ENCODE measurements around the gene NEIL1.
A peak's percentile ranks its signal among the peaks of the same experiment; 100 is the strongest.
"Not testable (repeated sequence)": the region's sequence is repeated elsewhere in the genome, so short reads cannot be mapped to it uniquely, and the experiment has no call there.

NEIL1 gene

GRCh38 chr15:75346796-75347221 is at the start of gene NEIL1:
Gene NEIL1 (plus strand): TSS chr15:75347039. CDS start chr15:75348906, 1,867 bp downstream.
- no peak for DNase-seq

- not testable (repeated sequence) for DNase-seq
Observed at GRCh38 chr15:75298541-75299310, 48.1 kb upstream of the NEIL1 start.

GRCh38 chr15:75299311-75299688 is 47.5 kb upstream of the NEIL1 start:
- peak; percentile 56 to 60 for DNase-seq

- not testable (repeated sequence) for DNase-seq
Observed at GRCh38 chr15:75300026-75300425, 46.8 kb upstream of the NEIL1 start.

- no peak for DNase-seq
Observed at GRCh38 chr15:75302318-75302717, 44.5 kb upstream of the NEIL1 start.

- DNase-seq = not testable (repeated sequence)
Observed at GRCh38 chr15:75302753-75303152, 44.1 kb upstream of the NEIL1 start.

- DNase-seq = no peak
Observed at GRCh38 chr15:75306188-75306587, 40.7 kb upstream of the NEIL1 start.

- peak; percentile 7 to 12 for DNase-seq
Observed at GRCh38 chr15:75307778-75308390, 39.0 kb upstream of the NEIL1 start.

- DNase-seq = no peak
Observed at GRCh38 chr15:75309711-75310110, 37.1 kb upstream of the NEIL1 start.

GRCh38 chr15:75312548-75312947 is 34.3 kb upstream of the NEIL1 start:
- not testable (repeated sequence) for DNase-seq

GRCh38 chr15:75313116-75313845 is 33.6 kb upstream of the NEIL1 start:
- DNase-seq = no peak

- no peak for DNase-seq
Observed at GRCh38 chr15:75314552-75315290, 32.1 kb upstream of the NEIL1 start.

GRCh38 chr15:75319231-75319897 is 27.5 kb upstream of the NEIL1 start:
- DNase-seq = not testable (repeated sequence)

- DNase-seq = no peak
Observed at GRCh38 chr15:75321711-75322110, 25.1 kb upstream of the NEIL1 start.

- DNase-seq = no peak
Observed at GRCh38 chr15:75325922-75326321, 20.9 kb upstream of the NEIL1 start.

- no peak for DNase-seq
Observed at GRCh38 chr15:75327005-75327404, 19.8 kb upstream of the NEIL1 start.

- DNase-seq = no peak
Observed at GRCh38 chr15:75327491-75327890, 19.3 kb upstream of the NEIL1 start.

- DNase-seq = no peak
Observed at GRCh38 chr15:75328493-75329314, 18.1 kb upstream of the NEIL1 start.

- no peak for DNase-seq
Observed at GRCh38 chr15:75329571-75329970, 17.3 kb upstream of the NEIL1 start.

- DNase-seq = not testable (repeated sequence)
Observed at GRCh38 chr15:75332093-75332492, 14.7 kb upstream of the NEIL1 start.

- not testable (repeated sequence) for DNase-seq
Observed at GRCh38 chr15:75333654-75334419, 13.0 kb upstream of the NEIL1 start.

Data from stimulated activated CD4-positive, alpha-beta T cell treated with anti-CD3 and anti-CD28 coated beads, Interleukin-2, amount 100 ng/mL, for 48 hours (primary cell).